Smooth muscle cell (in vitro differentiated cells): ENCODE measurements around the gene THSD4. TPM values are rescaled to one million over a fixed set of nuclear protein-coding genes. Genes with fewer than 3 reads are reported as not detected.

Experiments
- DNase-seq: peaks from one replicate; lab custom pipeline; 2025; ENCODE audit not compliant: unreplicated experiment; lab: John Stamatoyannopoulos, UW
- H2AFZ ChIP-seq: fragments of 200-600 bp; sonication (generic); 2 replicates; pipeline ENCODE4 v1.6.0; 2016; ENCODE audit warnings: antibody characterized with exemption, low read depth, mild to moderate bottlenecking
- H3F3A ChIP-seq: fragments of 200-600 bp; sonication (generic); 2 replicates; pipeline ENCODE4 v1.6.0; 2017; ENCODE audit warnings: antibody characterized with exemption, low read depth
- H3K27ac ChIP-seq: fragments of 200-600 bp; sonication (generic); 2 replicates; pipeline ENCODE4 v1.5.1; 2016; ENCODE audit warnings: low read depth, mild to moderate bottlenecking
- H3K27me3 ChIP-seq: fragments of 200-600 bp; sonication (generic); 2 replicates; pipeline ENCODE4 v1.6.1; 2016; ENCODE audit warnings: low read depth, mild to moderate bottlenecking
- H3K36me3 ChIP-seq: fragments of 200-600 bp; sonication (generic); 2 replicates; pipeline ENCODE4 v1.5.1; 2016; ENCODE audit warnings: low read depth
- H3K4me1 ChIP-seq: fragments of 200-600 bp; sonication (generic); 2 replicates; pipeline ENCODE4 v1.5.1; 2016; ENCODE audit warnings: low read depth
- H3K4me2 ChIP-seq: fragments of 200-600 bp; sonication (generic); 2 replicates; pipeline ENCODE4 v1.6.0; 2016; ENCODE audit warnings: mild to moderate bottlenecking
- H3K4me3 ChIP-seq: fragments of 200-600 bp; sonication (generic); 2 replicates; pipeline ENCODE4 v1.5.1; 2016; ENCODE audit warnings: mild to moderate bottlenecking
- H3K79me2 ChIP-seq: fragments of 200-600 bp; sonication (generic); 2 replicates; pipeline ENCODE4 v1.6.0; 2016; ENCODE audit warnings: low read depth, mild to moderate bottlenecking
- H3K9ac ChIP-seq: fragments of 200-600 bp; sonication (generic); 2 replicates; pipeline ENCODE4 v1.6.0; 2016; ENCODE audit warnings: low read depth
- H3K9me3 ChIP-seq: fragments of 200-600 bp; sonication (generic); replicated peaks from 2 replicates; pipeline ENCODE4 v1.5.1; 2016; ENCODE audit warnings: low read depth
- H4K20me1 ChIP-seq: fragments of 200-600 bp; sonication (generic); 2 replicates; pipeline ENCODE4 v1.6.0; 2016; ENCODE audit warnings: low read depth
- CTCF ChIP-seq: fragments of 200-600 bp; sonication (generic); IDR thresholded peaks from 2 replicates; pipeline ENCODE4 v1.5.1; 2017; ENCODE audit warnings: borderline replicate concordance, mild to moderate bottlenecking, antibody characterized with exemption; ENCODE audit not compliant: insufficient read depth, poor library complexity, severe bottlenecking
- WGBS: methylation state at CpG from one replicate; pipeline ENCODE4 v1.1.7; 2016; ENCODE audit warnings: low lambda C conversion rate; 5-methylcytosine and 5-hydroxymethylcytosine counted together
- polyA plus RNA-seq: library from polyadenylated mRNA; unstranded; fragments of >200 nt; fragmentation: Nextera tagmentation; extraction: Ambion mirVana; gene quantifications from 2 replicates; pipeline ENCODE4 v1.2.1, GENCODE V29; 2016
- total RNA-seq: library from RNA; depleted of rRNA; stranded (reverse); fragments of >200 nt; gene quantifications from 2 replicates; pipeline ENCODE4 v1.2.3, GENCODE V29; 2014

Gene THSD4
- total and polyA plus RNA-seq, 2 experiments from 2014 or later: 2.5 to 4.1 TPM

- Histone ChIP-seq H3K9ac (no peak overlapping the region), H3K9me3 (no peaks in the 10 kb centered on the region), H3K4me3 (no peak overlapping the region), H3K36me3 (no peaks in the 10 kb centered on the region), H2AFZ (no peak overlapping the region), H3K79me2 (no peaks in the 10 kb centered on the region), H3K4me1 (no peaks in the 10 kb centered on the region), H4K20me1 (no peaks in the 10 kb centered on the region), H3K27me3 (no peaks in the 10 kb centered on the region), H3K27ac (no peak overlapping the region), H3F3A (no peaks in the 10 kb centered on the region), H3K4me2 (no peak overlapping the region)
- DNase-seq: no peak
- TF ChIP-seq CTCF: no peak
- WGBS: 56% methylated on average over 8 of the region's 8 CpGs
Measured at GRCh38 chr15:71153823-71154524, 38.7 kb downstream of the THSD4 start.

DNA sequence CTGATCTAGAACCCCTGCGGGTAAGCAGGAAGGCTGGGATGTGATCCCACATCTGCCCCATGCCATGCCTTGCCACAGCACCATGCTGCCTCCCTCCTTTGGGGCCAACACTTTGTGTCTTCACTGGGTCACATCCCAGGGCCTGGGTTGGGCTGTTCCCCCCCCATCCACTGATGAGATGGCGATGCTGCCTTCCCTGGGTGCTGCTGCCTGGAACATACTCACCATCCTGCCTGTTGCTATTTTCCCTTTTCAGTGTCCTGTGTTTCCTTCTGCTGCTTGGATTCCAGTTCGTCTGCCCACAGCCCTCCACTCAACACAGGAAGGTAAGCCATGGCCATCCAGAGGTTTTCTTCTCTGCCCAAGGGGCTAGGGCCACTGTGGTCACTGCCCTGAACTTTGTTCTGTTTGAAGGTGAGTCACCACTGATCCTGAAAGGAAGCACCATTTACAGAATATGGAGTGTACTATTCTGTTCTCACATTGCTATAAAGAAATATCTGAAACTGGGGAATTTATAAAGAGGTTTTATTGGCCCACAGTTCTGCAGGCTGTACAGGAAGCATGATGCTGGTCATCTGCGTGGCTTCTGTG lies 39.4 kb downstream of the THSD4 start:
- 85% methylated on average over 4 of the region's 4 CpGs for WGBS
- no peak overlapping the region for H3K4me2 ChIP-seq
- no peaks in the 10 kb centered on the region for H3K9me3 ChIP-seq
- H3K36me3 ChIP-seq: no peaks in the 10 kb centered on the region
- H3K9ac ChIP-seq: no peak overlapping the region
- H4K20me1 ChIP-seq: no peaks in the 10 kb centered on the region
- no peaks in the 10 kb centered on the region for H3F3A ChIP-seq
- H3K4me3 ChIP-seq: no peak overlapping the region
- H3K27me3 ChIP-seq: no peaks in the 10 kb centered on the region
- no peaks in the 10 kb centered on the region for H3K79me2 ChIP-seq
- no peak for DNase-seq
- H3K27ac ChIP-seq: no peak overlapping the region
- no peaks in the 10 kb centered on the region for H3K4me1 ChIP-seq
- no peak overlapping the region for H2AFZ ChIP-seq
- no peak for TF ChIP-seq CTCF

GRCh38 chr15:71155534-71155933 lies 40.3 kb downstream of the THSD4 start:
- Histone ChIP-seq H3K79me2 (no peaks in the 10 kb centered on the region), H3K4me3 (no peak overlapping the region), H3K4me1 (no peaks in the 10 kb centered on the region), H3K9ac (no peak overlapping the region), H2AFZ (no peak overlapping the region), H4K20me1 (no peaks in the 10 kb centered on the region), H3F3A (no peaks in the 10 kb centered on the region), H3K9me3 (no peaks in the 10 kb centered on the region), H3K4me2 (no peak overlapping the region), H3K36me3 (no peaks in the 10 kb centered on the region), H3K27ac (no peak overlapping the region), H3K27me3 (no peaks in the 10 kb centered on the region)
- TF ChIP-seq CTCF: no peak
- no peak for DNase-seq
- 95% methylated on average over 2 of the region's 2 CpGs for WGBS

- Histone ChIP-seq H3K36me3 (no peaks in the 10 kb centered on the region), H3F3A (no peaks in the 10 kb centered on the region), H3K4me2 (no peak overlapping the region), H2AFZ (no peak overlapping the region), H3K79me2 (no peaks in the 10 kb centered on the region), H3K9me3 (no peaks in the 10 kb centered on the region), H3K27ac (no peak overlapping the region), H3K4me3 (no peak overlapping the region), H4K20me1 (no peaks in the 10 kb centered on the region), H3K27me3 (no peaks in the 10 kb centered on the region), H3K4me1 (no peaks in the 10 kb centered on the region), H3K9ac (no peak overlapping the region)
- no peak for DNase-seq
- TF ChIP-seq CTCF: no peak
- WGBS: 78% methylated on average over 1 of the region's 1 CpG
Measured at GRCh38 chr15:71160976-71161375, 45.7 kb downstream of the THSD4 start.
